Breast epithelium (tissue), 3 donors: ENCODE data around the gene IREB2.

Experiments
- POLR2A ChIP-seq: fragments of 450-650 bp; IDR thresholded peaks from one replicate; pipeline ENCODE4 v1.6.1; 2016; ENCODE audit warnings: antibody characterized with exemption, mild to moderate bottlenecking, moderate library complexity
- POLR2AphosphoS5 ChIP-seq, 3 donors: sonication (generic); formaldehyde crosslinking; IDR thresholded peaks; one replicate each; pipeline ENCODE4 v1.6.1; 2017; ENCODE audit warnings: antibody characterized with exemption in 3 of 3
- TF ChIP-seq, protein P1 (sequence below), 3 donors: fragments of 450-650 bp; IDR thresholded peaks; one replicate each; pipeline ENCODE4 v1.5.1; 2016 to 2017; ENCODE audit warnings: antibody characterized with exemption in 3 of 3, mild to moderate bottlenecking in 3 of 3, moderate library complexity in 3 of 3

GRCh38 chr15:78550815-78551214, 112.8 kb downstream of the IREB2 start:
- TF ChIP-seq, protein P1, sequence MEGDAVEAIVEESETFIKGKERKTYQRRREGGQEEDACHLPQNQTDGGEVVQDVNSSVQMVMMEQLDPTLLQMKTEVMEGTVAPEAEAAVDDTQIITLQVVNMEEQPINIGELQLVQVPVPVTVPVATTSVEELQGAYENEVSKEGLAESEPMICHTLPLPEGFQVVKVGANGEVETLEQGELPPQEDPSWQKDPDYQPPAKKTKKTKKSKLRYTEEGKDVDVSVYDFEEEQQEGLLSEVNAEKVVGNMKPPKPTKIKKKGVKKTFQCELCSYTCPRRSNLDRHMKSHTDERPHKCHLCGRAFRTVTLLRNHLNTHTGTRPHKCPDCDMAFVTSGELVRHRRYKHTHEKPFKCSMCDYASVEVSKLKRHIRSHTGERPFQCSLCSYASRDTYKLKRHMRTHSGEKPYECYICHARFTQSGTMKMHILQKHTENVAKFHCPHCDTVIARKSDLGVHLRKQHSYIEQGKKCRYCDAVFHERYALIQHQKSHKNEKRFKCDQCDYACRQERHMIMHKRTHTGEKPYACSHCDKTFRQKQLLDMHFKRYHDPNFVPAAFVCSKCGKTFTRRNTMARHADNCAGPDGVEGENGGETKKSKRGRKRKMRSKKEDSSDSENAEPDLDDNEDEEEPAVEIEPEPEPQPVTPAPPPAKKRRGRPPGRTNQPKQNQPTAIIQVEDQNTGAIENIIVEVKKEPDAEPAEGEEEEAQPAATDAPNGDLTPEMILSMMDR (IDR thresholded peaks at IDR 0.05): no peak
- TF ChIP-seq POLR2A (no peak), POLR2AphosphoS5 (IDR thresholded peaks at IDR 0.05) (no peak)
